Measurements from ENCODE around the gene TBX21.

Gene TBX21

DNA sequence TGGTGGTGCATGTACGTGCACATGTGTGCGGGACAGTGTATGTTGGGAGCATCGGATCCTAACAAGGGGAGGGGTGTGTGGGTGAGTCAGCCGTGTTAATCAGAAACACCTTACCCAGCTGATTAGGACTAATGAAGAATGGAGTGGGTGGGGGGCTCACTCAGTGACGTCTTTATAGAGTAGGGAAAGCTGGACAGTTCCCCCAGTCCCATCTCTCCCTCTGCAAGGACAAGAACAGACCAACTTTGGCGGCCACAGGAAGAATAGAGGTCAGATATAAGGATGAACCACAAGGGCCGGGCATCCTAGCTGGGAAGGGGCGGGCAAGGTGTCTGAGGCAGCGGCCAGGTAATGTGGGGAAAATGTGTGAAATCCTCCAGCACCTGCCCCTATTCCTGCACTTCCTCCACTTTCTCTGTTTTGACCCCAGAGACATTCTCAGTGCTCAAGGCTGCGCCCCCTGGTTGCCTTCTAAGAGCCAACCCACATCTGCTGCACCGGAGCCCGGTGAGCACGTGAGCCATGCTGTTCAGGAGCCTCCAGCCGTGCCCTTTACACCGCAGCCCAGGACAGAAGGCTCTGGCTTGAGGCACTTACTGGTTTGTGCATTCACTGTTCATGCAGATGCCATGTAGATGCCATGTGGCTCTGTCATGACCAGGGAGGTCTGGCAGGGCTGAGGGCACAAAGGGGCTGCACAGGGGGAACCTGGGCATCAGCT is 18.9 kb upstream of the TBX21 start:
- no peak for DNase-seq (ENCODE audit: low spot score)

DNA sequence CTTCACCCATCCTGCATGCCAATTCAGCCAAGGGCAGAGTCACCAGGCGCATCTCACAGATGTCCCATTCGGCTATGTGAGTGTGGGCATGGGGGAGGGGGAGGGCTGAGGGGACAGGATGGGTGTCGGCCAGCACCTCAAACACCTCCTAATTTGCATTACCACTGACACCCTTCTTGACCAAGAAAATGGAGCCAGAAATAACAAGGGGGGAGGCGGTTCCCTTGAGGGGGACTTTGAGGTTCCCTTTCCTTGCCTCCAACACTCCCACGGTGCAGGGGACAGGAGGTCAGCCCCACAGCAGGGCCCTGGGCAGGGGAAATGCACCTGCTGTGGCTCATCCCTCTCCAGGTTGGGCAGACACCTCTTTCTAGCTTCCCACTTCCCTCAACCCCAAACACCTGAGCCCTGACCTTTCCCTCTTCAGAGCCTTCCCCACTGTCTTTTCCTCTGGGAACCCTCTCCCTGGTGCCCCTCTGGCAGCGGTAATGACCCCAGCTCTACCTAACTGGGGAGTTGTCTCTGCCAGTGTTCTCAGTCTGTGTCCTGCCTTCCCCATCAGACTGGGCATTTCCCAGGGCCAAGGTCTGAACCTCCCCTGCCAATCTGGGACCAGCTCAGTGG is 18.2 kb upstream of the TBX21 start:
- no peak for DNase-seq (ENCODE audit: low spot score)

DNA sequence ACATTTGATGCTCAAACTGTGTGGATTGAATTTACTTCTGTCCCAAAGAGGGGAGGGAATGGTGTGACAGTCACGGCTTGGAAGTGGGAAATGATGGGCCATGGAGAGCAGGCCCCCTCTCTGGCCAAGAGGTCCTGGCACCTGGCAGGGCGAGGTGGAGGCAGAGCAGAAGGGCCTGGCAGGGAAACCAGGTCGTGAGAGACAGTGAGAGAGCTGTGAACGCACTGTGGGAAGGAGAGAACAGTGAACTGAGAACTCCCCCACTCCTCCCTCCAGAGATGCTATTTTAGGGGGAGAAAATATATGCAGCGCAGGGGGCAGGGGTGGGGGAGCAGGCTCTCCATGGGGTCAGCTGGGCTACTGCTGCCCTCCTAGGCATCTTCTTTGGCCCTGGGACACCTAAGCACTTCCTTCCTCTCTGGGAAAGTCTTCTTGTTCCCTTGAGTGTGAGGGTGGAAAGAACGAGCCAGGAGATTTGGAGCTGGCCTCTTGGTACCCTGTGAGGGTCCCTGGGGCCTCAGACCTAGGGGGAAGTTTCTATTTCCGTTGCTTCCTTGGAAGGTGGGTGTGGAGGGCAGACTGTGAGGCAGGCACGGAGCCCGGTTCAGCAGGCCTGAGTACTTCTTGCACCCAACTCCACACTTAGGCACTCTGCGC is 17.2 kb upstream of the TBX21 start:
- no peak for DNase-seq (ENCODE audit: low spot score)

DNA sequence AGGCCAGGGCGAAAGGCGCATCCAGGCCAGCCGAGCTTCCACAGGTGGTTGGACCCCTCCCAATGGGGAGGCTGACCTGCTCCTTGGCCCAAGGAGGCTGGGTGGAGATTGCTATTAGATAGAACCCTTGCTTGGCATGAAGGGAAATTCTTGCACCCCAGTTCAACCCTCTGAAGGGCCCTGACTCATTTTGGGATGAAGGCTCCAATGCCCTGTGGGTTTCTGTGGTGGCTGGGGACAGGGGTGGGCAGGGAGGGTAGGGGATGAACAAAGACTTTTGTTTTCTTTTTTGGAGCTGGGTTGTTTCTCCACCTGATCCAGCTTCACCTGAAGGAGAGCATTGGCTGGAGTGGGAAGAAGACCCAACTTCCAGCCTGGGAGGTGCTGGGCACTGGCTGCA is 16.7 kb upstream of the TBX21 start:
- no peak for DNase-seq (ENCODE audit: low spot score)

DNA sequence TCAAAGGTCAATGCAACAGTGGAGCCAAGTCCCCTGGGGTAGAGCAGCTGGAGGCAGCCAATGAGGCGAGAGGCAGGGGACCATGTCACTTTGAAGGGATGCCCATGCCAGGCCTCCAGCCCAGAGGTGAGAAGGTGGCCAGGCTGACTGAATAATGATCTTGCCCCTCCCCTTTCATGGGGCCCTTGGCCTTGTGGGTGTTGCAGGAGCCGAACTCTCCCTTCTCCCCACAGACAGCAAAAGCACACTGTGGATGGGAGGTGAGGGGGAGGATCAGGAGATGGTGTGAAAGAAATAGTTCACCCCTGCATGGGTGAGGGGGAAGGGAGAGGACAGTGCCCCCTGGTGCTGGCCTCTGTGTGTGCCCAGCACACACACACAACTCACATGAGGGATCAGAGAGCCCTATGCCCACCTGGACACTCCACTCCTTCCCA is 15.8 kb upstream of the TBX21 start:
- no peak for DNase-seq (ENCODE audit: low spot score)

DNA sequence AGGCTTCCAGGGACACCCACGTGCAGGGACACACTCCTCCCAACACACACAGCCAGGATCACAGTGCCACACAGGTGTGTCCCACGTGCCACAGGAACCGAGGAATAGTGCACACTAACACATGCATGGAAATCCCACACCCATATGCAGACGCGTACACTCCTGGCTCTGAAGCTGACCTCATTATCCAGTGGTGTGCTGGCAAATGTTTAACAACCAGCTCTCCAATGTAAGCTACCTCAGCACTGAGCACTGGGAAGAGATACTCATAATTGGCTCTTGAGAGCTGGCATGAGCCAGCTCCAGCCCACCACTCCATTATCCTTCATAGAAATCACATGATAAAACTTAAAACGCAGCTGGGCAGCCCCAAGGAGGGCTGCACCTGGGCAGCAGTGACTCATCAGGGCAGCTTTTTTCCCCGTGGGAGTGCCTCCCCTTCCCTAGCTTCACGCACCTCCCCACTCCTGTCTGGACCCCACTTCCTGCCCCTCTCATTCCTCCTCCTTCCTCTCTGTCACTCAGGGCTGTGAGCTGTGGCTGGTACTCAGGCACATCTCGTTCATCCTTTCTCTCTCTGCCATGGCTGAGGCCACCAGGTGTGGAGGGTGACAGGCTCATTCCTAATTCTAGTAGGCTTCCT is 14.9 kb upstream of the TBX21 start:
- no peak for DNase-seq (ENCODE audit: low spot score)

DNA sequence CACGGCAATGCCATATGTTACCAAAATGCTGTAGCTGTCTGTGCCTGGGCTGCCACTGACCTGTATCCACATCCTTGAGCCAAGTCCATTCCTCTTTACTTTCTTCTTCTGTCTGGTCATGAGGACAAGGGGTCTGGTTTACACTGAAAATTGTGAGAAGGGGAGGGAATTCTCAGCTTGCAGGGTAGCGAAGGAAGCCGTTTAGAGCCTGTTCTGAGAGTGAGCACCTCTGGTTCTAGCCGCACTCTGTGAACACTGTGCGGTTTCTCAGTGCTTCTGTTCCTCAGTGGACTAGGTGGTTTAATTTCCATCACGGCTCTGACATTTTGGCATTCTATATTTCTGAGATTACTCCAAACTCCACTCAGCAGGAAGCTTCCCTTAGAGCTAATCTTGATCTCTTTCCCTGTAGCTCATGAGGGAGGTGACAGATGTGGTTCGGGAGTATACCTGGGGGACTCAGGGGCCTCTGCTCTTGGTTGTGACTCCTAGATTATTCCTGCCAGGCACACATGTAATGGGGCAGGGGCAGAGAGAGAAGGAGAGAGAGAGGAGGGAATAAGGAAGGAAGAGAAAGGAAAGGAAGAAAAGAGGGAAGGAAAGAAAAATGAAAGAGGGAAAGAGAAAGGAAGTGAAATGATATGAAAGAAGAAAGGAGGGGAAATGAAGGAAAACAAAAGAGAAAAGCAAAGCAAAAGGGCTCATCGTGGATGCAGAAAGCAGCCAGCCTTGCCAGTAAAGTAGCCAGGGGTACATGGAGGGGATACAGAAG is 14.2 kb upstream of the TBX21 start:
- DNase-seq (ENCODE audit: low spot score) = no peak

DNA sequence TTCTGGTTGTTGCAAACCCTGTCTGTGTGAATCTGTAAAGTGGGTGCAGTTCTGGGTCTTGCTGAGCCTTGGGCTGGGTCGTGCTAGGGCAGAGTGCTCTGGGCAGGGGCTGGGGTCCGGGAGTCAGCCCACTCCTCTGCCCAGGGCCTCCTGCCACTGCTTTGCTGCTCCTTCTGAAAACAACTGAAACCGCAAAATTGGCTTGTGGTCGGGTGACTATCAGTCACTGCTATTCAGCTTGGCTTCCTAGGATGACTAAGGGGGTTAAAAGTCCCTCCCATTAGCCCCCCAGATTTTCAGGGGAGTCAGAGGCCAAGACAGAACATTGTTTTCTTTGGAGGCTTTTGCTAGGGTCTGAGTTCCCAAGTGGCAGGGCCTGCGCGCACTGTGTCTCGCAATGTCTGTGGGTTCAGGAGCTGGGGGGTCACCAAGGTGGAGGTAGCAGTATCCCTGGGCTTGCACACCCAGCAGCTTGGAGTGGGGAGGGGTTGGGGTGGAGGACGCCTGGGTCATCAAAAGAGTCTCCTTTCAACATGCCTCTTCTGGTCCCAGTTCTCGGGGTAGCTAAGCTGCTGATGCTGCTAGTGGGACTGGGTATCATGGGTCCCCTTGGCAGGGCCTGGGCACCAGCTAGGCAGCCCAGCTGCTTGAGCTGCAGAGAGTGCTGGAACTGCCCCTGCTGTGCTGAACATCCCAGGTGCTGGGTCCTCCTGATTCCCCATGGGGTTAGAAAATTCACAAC is 13.5 kb upstream of the TBX21 start:
- peak; percentile 58 for DNase-seq (ENCODE audit: low spot score)

DNA sequence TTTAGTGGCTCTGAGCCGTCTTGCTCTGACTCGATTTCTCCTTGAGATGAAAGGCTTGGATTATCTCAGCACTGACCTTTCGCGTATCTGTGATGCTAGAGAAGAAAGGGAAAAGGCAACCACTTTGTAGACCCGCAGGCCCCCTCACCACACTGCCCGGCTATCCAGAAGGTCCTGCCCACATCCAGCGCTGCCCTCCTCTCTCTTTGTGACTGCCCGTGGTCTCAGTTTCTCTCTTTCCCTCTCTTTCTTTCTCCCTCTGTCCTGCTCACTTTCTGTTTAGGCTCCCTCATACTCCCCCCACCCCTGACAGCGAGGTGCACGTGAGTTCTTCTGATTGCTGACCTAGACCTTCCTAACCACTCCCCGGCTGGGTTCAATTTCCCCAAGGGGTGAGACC is 12.8 kb upstream of the TBX21 start:
- no peak for DNase-seq (ENCODE audit: low spot score)

DNA sequence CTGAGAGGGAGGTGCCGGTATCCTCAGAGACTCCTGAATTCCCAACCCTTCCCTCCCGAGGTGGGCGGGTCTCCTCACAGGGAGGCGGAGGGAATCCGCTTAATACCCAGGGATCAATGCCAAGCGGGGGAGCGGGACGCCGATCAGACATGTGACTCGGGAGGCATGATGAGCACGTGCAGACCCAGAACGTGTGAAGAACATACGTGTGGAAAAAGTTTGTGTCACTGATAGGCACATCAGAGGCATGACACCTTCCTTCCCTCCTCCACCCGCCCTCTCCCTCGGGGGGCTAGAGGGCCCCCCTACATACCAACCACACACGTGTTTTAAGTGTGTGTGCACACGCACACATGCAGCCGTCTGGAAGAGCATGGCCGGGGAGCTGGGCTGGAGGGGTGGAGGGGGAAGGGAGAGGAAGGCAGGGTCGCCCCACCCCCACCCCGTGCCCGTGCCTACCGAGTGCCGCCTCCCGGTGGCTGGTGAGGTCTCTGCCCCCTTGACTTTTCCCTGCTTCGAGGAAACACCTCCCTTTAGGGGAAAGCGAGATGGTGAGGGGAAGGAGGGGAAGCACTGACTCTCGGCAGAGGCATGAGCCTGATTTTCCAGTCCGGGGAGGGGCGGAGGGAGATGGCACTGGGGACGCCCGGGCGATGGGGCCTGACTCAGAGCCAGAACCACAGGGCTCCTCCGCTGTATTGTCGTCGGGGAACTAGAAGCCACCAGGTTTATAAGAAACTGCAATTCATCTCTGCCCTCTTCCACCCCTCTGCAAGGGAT is 12.1 kb upstream of the TBX21 start:
- DNase-seq (ENCODE audit: low spot score) = no peak

DNA sequence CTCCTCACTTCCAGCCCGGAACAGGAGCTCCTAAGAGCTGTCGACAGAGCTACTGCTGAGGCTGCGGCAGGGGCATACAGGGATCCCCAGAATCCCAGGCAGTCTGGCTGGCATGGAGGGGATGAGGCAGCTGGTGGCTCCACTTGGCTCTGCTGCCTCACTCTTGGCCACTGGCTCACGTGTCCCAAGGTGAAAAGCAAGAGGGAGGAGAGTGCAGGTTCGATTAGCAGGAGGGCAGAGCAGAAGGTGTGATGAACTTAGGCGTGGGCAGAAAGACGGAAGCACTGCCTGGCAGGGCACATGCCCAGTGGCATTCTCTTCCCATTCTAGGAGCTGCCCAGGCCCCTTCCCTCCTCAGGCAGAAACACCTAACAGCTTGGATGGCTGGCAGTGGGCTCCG is 11.3 kb upstream of the TBX21 start:
- DNase-seq (ENCODE audit: low spot score) = no peak

DNA sequence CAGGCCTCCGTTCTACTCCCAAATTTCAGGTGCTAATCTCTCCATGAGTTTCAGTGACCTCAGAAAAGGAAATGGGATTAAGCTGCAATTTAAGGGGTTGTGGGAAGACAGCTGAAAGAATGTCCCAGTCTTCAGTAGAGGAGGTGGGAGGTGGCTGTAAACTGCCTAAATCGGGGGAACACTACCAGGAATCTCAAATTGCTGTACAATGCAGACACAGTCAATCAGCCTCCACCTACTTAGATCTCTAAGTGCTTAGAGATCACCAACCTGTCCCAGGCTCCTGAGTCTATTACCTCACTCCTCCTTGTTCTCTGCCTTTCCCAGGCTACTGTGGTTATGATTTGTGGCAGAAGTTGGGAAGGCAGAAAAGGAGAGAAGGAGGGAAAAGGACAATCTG is 8.3 kb upstream of the TBX21 start:
- DNase-seq (ENCODE audit: low spot score) = no peak

DNA sequence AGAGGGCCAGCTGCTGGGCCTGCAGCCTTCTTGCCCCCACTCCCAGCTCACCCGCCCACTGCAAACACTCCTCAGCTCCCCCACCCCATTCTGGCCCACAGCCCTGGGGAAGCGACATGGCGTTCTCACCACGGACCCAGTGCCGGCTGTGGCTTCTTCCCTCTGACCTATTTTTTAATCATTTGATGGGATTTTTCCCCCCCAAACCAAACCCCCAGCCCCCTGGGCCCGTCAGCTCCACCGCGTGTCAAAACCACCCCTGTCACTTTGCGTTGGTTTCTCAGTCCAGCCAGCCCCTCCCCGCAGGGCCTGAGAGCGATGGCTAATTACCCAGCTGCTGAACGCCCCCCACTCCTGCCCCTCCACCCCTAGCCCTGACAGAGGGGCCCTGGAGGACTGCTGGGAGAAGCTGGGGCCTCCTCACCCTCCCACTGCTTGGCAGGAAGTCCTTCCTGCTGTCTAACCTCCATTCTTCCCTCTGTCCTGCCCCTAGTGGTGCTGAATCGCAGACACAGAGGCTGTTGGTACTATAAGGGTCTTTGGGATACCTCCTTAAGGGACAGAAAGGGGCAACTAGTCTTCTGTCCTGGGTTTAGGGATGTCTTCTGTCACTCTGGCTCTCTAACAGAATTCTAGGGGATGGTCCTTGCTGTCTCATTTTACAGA is 7.5 kb upstream of the TBX21 start:
- no peak for DNase-seq (ENCODE audit: low spot score)

DNA sequence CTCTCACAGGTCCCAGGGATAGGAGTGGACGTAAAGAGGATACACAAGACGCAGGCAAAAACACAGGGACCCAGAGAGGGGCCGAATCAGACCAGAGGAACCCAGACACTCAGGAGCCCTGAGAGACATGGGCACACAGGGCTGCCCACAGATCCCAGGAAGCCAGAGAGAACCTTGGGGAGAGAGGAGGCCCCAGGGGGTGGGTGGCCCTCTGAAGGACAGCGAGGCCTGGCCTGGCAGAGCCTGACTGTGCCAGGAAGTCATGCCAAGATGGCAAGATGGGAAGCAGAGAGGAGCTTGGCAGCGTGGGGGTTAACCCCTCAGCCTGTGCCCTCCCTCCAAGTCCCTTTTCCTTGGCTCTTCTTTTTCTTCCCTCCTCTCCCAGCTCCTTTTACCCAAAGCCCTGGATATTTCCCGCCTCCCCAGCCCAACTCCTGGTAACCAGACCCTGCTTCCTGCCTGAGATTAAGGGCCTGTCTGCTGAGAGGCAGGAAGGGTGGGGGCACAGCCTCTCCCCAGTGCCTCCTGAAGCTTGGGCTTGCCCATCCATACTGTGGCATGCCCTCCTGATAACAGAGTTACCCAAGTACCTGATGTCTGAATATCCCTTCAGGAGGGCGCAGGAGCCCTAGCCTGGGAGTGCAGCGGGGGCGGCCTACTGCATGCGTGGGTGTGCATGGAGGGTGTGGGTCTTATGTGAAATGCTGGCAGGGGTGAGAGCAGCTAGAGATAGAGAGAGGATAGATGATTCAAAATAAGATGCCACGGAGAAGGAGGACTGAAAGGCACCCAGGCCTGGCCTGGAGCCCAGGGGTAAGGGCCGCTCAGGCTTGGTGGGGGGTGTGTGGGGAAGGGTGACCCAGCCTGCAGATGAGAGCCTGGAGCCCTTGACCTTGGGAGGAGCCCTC is 6.0 kb upstream of the TBX21 start:
- DNase-seq (ENCODE audit: low spot score) = no peak

DNA sequence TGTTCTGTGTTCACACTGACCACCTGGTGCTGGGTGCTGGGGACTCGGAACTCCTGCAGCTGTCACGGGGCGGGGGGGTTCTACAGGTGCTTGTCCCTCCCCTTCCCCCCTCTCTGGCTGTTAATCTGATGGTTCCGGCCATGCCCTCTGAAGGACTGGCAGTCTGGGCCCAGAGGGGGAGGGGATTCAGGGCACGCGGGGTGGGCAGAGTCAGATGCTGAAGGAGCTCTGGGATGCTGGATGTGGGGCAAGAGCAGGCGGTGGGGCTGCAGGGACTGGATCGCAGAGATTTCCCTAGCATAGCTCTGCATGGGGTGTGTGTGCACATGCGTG is 5.4 kb upstream of the TBX21 start:
- no peak for DNase-seq (ENCODE audit: low spot score)

DNA sequence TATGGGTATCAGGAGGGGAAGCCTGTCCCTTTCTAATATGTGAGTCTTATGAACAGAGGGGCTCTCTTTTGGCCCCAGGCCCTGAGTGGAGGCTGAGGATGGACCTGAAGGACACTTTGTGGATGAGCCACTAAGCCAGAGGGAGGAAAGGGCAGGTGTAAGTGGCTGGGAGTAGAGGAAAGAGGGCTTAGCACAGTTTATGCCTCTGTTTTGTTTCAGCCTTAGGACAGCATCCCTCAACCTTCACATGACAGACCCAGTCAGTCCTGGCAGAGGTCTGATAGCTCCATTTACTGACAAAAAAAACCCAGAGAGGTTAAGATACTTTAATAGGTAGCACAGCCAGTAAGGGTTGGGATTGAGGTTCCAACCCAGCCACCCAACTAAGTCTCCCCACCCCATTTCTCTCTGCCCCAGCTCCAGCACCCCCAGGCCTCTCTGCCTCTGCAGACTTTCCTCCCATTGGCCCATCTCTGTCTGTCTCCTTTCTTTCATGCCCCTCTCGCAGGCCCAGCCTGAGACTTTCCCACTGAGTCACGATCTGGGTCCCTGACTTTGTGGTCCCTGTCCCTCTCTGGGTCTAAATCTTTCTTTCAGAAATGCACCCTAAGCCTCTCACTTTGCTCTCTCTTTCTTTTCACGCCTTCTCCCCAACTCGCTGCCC is 4.7 kb upstream of the TBX21 start:
- DNase-seq (ENCODE audit: low spot score) = no peak

DNA sequence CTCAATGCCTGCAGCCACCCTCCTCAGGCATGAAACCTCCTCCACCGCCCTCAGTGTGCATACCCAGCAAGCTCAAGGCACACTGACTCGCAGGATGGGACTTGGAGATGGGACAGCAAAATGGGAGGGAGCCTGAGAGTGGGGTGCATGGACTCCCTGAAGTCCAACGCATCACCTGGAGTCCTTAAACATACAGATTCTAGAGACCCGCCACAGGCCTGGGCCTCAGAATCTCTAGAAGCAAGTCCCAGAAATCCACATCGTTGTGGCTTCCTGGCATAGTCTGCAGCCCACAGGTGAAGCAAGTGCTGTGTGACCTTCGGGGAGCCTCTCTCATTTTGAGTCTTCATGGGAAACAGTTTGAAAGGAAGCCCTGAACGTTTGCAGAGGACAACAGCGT is 3.6 kb upstream of the TBX21 start:
- DNase-seq (ENCODE audit: low spot score) = no peak

DNA sequence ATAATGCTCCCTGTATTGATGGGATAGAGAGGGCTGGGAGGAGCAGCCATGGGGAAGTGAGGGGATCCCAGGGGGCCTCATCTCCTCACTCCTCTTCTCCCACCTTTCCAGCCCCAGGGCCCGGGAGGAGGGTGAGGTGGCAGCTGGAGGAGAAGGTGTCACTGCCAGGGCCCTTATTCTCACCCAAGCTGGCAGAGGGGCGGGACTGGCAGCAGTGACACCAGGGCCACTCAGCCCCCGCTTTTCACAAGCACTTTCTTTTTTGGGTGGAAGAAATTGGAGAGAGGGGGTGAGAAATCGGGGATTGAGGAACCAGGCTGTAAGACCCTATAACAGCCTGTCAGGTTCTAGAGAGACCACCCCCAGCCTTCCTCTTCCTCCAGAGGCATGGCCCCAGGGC is 2.4 kb upstream of the TBX21 start:
- DNase-seq (ENCODE audit: low spot score) = no peak

DNA sequence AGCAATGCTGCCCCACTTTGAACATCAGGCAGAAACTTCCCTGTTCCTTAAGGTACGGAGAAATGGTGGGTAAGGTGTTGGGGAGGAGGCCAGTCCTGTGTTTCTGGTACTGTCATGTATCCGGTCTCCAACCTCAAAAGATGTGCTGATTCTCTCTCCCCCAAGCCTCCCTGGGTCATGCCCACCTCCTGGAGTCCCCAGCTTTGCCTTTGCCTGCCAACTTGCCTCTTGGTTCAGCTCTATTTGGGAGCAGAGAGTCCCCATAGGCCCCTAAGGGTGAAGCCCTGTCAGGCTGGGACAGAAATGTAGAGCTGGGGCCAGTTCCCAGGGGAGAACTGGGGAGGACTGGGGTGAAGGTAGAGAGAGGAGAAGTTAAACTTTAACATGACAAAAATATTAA is 1.6 kb upstream of the TBX21 start:
- DNase-seq (ENCODE audit: low spot score) = no peak

All from RKO (cell line).